ENCODE measurements around the gene ST3GAL2.

GRCh38 chr16:70416748-70417616 is 21.9 kb downstream of the ST3GAL2 start:
- TF ChIP-seq CTCF (conservative IDR thresholded peaks at IDR 0.05; ENCODE audit: low read length) (no peak), EZH2phosphoT487 (IDR thresholded peaks at IDR 0.05; ENCODE audit: borderline replicate concordance, low read depth, low read length) (no peak)

All from OCI-LY7 (cell line).